ENCODE measurements around the gene SEMA4G.
A peak's percentile ranks its signal among the peaks of the same experiment; 100 is the strongest.

SEMA4G gene, protein sequence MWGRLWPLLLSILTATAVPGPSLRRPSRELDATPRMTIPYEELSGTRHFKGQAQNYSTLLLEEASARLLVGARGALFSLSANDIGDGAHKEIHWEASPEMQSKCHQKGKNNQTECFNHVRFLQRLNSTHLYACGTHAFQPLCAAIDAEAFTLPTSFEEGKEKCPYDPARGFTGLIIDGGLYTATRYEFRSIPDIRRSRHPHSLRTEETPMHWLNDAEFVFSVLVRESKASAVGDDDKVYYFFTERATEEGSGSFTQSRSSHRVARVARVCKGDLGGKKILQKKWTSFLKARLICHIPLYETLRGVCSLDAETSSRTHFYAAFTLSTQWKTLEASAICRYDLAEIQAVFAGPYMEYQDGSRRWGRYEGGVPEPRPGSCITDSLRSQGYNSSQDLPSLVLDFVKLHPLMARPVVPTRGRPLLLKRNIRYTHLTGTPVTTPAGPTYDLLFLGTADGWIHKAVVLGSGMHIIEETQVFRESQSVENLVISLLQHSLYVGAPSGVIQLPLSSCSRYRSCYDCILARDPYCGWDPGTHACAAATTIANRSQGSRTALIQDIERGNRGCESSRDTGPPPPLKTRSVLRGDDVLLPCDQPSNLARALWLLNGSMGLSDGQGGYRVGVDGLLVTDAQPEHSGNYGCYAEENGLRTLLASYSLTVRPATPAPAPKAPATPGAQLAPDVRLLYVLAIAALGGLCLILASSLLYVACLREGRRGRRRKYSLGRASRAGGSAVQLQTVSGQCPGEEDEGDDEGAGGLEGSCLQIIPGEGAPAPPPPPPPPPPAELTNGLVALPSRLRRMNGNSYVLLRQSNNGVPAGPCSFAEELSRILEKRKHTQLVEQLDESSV

DNA sequence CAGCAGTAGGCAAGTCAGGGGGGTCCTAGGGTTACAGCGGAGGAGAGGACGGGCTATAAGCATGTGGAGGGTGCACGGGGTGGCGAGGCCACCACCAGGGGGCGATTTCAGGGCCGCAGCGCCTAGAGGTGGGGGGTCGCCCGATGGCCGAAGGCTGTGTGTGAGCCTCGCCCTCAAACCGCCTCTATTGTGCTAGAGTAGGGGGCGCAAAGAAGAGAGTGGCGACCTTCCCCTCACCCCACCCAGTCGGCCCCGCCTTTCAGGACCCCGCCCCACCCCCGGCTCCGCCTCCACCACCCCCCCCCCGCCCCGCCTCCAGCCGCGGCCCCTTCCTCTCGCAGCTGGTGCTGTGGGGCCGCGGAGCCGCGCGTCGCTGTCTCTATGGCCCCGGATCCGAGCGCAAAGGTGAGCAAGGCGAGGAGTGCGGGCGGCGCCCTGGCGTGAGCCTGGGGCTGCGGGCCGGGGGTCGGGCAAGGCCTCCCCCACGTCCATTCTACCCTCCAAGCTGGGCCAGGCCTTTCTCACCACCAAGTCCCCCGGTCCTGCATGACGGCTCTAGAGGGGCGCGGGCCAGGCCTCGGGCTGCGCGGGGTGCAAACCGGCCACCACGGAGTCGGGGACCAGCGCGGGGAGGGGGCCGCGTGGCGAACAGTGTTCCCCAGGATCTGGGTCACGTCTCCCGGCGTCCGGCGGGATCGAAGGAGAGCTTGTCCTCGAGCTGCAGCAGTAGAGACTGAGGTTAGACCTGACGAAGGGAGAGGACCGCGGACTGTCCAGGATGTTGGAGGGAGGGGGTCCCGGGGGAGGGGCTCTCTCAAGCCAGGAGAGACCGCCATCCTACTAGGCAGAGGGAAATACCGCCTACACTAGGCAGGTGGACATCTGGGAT, at the start of gene SEMA4G:
Gene SEMA4G (plus strand): TSS at position 318 of the 889 bp plus-strand sequence. CDS start 3,409 bp downstream, outside the sequence.
- Mint-ChIP-seq H3K36me3 (peaks cover 6% of the 10 kb centered on the region), H3K9me3 (no peaks in the 10 kb centered on the region), H3K27ac (peak within 1 kb of the TSS; percentile 42), H3K4me3 (peak within 1 kb of the TSS; percentile 60), H3K4me1 (peaks cover 27% of the 10 kb centered on the region)
- ATAC-seq (peak; percentile 79), DNase-seq (ENCODE audit: low spot score in 2 of 2) (peak; percentile 38 to 72)

DNA sequence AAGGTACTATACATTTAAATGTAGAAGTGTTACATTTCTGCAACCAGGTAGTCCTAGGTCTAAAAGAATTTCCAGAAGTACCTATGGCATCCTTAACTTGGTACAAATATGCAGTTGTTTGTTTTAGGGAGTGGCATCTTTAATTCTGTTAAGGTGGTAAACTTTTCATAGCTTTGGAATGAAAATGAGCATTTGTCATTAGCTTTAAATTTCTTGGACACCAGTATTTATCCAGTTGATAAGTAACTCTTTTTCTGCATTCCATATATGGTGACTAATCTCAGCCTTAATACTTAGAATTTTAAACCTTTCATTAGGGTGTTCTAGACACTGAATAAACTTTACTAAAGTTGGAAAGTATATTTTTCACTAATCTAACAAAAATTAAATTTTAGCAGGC, 45.7 kb upstream of the SEMA4G start:
- Mint-ChIP-seq H3K4me1 (no peaks in the 10 kb centered on the region), H3K4me3 (no peak overlapping the region), H3K9me3 (no peaks in the 10 kb centered on the region), H3K27ac (no peak overlapping the region), H3K36me3 (peaks cover 100% of the 10 kb centered on the region)
- DNase-seq (ENCODE audit: low spot score in 2 of 2): no peak
- ATAC-seq: no peak

DNA sequence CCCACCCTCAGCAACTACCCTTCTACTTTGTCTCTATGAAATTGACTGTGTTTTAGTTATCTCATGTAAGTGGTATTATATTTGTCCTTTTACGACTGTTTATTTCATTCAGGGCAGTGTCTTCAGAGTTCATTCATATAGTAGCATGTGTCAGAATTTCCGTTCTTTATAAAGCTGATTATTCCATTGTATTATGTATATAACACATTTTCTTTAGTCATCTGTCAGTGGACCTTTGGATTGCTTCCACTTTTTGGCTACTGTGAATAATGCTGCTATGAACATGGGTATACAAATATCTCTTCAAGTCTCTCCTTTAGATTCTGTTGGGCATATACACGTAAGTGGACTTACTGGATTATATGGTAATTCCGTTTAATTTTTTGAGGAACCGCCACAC, 42.0 kb upstream of the SEMA4G start:
- no peak for ATAC-seq
- Mint-ChIP-seq H3K36me3 (peaks cover 100% of the 10 kb centered on the region), H3K4me3 (no peak overlapping the region)

DNA sequence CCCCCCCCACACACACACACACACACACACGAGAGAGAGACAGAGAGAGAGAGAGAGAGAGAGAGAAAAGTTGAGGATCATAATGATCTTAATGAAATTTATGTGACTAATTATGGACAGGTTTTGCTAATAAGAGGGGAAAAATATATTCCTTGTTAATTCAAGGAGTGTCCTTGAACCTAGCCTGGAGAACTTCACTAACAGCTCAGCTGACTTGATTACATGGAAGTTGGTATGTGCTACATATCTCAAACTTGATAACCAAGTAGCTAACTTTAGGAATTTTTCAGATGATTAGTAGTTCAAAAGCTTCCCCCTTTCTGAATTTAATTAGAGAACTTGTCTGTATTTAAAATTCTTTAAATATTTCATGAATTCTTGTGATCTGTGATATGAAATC, 41.3 kb upstream of the SEMA4G start:
- H3K4me3 Mint-ChIP-seq: no peak overlapping the region
- H3K4me1 Mint-ChIP-seq: no peaks in the 10 kb centered on the region
- H3K9me3 Mint-ChIP-seq: no peaks in the 10 kb centered on the region
- no peak overlapping the region for H3K27ac Mint-ChIP-seq
- ATAC-seq (no peak), DNase-seq (ENCODE audit: low spot score in 2 of 2) (no peak)
- H3K36me3 Mint-ChIP-seq: peaks cover 100% of the 10 kb centered on the region

More for the DNA sequence above, 42.0 kb upstream of the SEMA4G start:
- no peak for DNase-seq (ENCODE audit: low spot score in 2 of 2)
- H3K4me1 Mint-ChIP-seq: no peaks in the 10 kb centered on the region
- H3K27ac Mint-ChIP-seq: no peak overlapping the region
- H3K9me3 Mint-ChIP-seq: no peaks in the 10 kb centered on the region

- Mint-ChIP-seq H3K27ac (no peak overlapping the region), H3K36me3 (peaks cover 100% of the 10 kb centered on the region), H3K9me3 (no peaks in the 10 kb centered on the region), H3K4me3 (no peak overlapping the region), H3K4me1 (no peaks in the 10 kb centered on the region)
- DNase-seq (ENCODE audit: low spot score in 2 of 2) (no peak), ATAC-seq (no peak)
These were observed 38.9 kb upstream of the SEMA4G start for GRCh38 chr10:100930368-100930767.

- Mint-ChIP-seq H3K4me1 (no peaks in the 10 kb centered on the region), H3K4me3 (no peak overlapping the region), H3K9me3 (no peaks in the 10 kb centered on the region), H3K36me3 (peaks cover 100% of the 10 kb centered on the region), H3K27ac (no peak overlapping the region)
- ATAC-seq (no peak), DNase-seq (ENCODE audit: low spot score in 2 of 2) (no peak)
These were observed 35.1 kb upstream of the SEMA4G start for GRCh38 chr10:100934084-100934659.

DNA sequence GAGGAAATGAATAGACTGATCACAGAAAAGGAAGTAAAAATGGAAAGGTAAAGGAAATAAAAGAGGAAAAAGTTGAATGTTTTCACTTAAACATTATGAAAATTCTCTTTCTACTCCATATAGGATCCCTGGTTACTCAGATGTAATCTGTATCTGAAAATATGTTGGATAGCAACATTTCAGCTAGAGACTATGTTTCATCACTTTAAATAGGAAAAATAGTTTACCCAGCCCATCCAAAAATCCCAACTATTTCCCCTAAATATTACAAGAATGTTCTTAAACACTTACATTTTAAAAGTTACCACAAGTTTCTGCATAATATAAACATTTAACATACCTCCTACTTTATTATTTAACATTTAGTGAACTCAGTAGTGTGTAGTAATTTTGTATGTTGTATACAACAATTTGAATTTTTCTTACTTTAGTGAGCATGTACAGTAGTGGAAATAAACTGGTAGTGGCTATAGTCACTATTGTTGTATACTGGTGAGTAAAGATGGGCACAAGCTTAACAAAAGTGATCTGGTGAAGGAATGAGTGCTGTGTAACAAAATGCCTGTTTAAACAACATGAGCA, 29.4 kb upstream of the SEMA4G start:
- Mint-ChIP-seq H3K36me3 (peaks cover 100% of the 10 kb centered on the region), H3K27ac (no peak overlapping the region), H3K4me3 (no peak overlapping the region), H3K9me3 (no peaks in the 10 kb centered on the region), H3K4me1 (no peaks in the 10 kb centered on the region)
- ATAC-seq: no peak
- DNase-seq (ENCODE audit: low spot score in 2 of 2): no peak

- H3K27ac Mint-ChIP-seq: no peak overlapping the region
- ATAC-seq (no peak), DNase-seq (ENCODE audit: low spot score in 2 of 2) (no peak)
- H3K36me3 Mint-ChIP-seq: peaks cover 100% of the 10 kb centered on the region
- H3K4me1 Mint-ChIP-seq: no peaks in the 10 kb centered on the region
- H3K9me3 Mint-ChIP-seq: no peaks in the 10 kb centered on the region
- H3K4me3 Mint-ChIP-seq: no peak overlapping the region
These were observed 27.1 kb upstream of the SEMA4G start for GRCh38 chr10:100942229-100942628.

GRCh38 chr10:100943508-100943907, 25.8 kb upstream of the SEMA4G start:
- H3K9me3 Mint-ChIP-seq: no peaks in the 10 kb centered on the region
- peaks cover 100% of the 10 kb centered on the region for H3K36me3 Mint-ChIP-seq
- no peak for DNase-seq (ENCODE audit: low spot score in 2 of 2)
- no peak overlapping the region for H3K4me3 Mint-ChIP-seq
- no peaks in the 10 kb centered on the region for H3K4me1 Mint-ChIP-seq
- no peak for ATAC-seq
- H3K27ac Mint-ChIP-seq: no peak overlapping the region

GRCh38 chr10:100945754-100946153, 23.6 kb upstream of the SEMA4G start:
- H3K36me3 Mint-ChIP-seq: peaks cover 100% of the 10 kb centered on the region
- no peak overlapping the region for H3K4me3 Mint-ChIP-seq
- no peak overlapping the region for H3K27ac Mint-ChIP-seq
- ATAC-seq: no peak
- DNase-seq (ENCODE audit: low spot score in 2 of 2): no peak
- no peaks in the 10 kb centered on the region for H3K9me3 Mint-ChIP-seq
- H3K4me1 Mint-ChIP-seq: no peaks in the 10 kb centered on the region

- no peak overlapping the region for H3K4me3 Mint-ChIP-seq
- peaks cover 100% of the 10 kb centered on the region for H3K36me3 Mint-ChIP-seq
- H3K9me3 Mint-ChIP-seq: no peaks in the 10 kb centered on the region
- no peak for DNase-seq (ENCODE audit: low spot score in 2 of 2)
- ATAC-seq: no peak
- no peak overlapping the region for H3K27ac Mint-ChIP-seq
- no peaks in the 10 kb centered on the region for H3K4me1 Mint-ChIP-seq
These were observed 20.4 kb upstream of the SEMA4G start for GRCh38 chr10:100948916-100949315.

- Mint-ChIP-seq H3K4me1 (no peaks in the 10 kb centered on the region), H3K4me3 (no peak overlapping the region), H3K9me3 (no peaks in the 10 kb centered on the region), H3K27ac (peak overlapping the region; percentile 6), H3K36me3 (peaks cover 81% of the 10 kb centered on the region)
- ATAC-seq (no peak), DNase-seq (ENCODE audit: low spot score in 2 of 2) (no peak)
These were observed 9.1 kb upstream of the SEMA4G start for GRCh38 chr10:100960251-100960650.

GRCh38 chr10:100962351-100963080, 6.8 kb upstream of the SEMA4G start:
- no peak for DNase-seq (ENCODE audit: low spot score in 2 of 2)
- Mint-ChIP-seq H3K36me3 (peaks cover 64% of the 10 kb centered on the region), H3K27ac (no peak overlapping the region), H3K4me1 (no peaks in the 10 kb centered on the region), H3K4me3 (no peak overlapping the region), H3K9me3 (no peaks in the 10 kb centered on the region)
- no peak for ATAC-seq

GRCh38 chr10:100963826-100964225, 5.5 kb upstream of the SEMA4G start:
- DNase-seq (ENCODE audit: low spot score in 2 of 2) (no peak), ATAC-seq (no peak)
- H3K9me3 Mint-ChIP-seq: no peaks in the 10 kb centered on the region
- H3K4me3 Mint-ChIP-seq: no peak overlapping the region
- peaks cover 8% of the 10 kb centered on the region for H3K4me1 Mint-ChIP-seq
- no peak overlapping the region for H3K27ac Mint-ChIP-seq
- peaks cover 51% of the 10 kb centered on the region for H3K36me3 Mint-ChIP-seq

All from stimulated activated effector memory CD8-positive, alpha-beta T cell treated with anti-CD3 and anti-CD28 coated beads, Interleukin-12 subunit alpha, Interleukin-12 subunit beta, amount 100 ng/mL, for 72 hours (primary cell).